Measurements from ENCODE around the gene EFNA2. TPM values are rescaled to one million over a fixed set of nuclear protein-coding genes. Genes with fewer than 3 reads are reported as not detected.

EFNA2 gene
- total RNA-seq, 1 experiment from 2014 or later, result 14.3 TPM

GRCh38 chr19:1262623-1263123, 23.0 kb upstream of the EFNA2 start:
- H3K9me3 ChIP-seq (ENCODE audit: control insufficient read depth, low read depth, low read length), result no peaks in the 10 kb centered on the region
- Mint-ChIP-seq H3K27me3 (ENCODE audit: low read depth) (peaks cover 7% of the 10 kb centered on the region), H3K4me1 (peaks cover 58 to 62% of the 10 kb centered on the region in 2 experiments), H3K36me3 (ENCODE audit: insufficient read depth in 1 of 3, low read depth in 3 of 3) (peaks cover 3 to 26% (median 9%) of the 10 kb centered on the region in 3 experiments), H3K4me3 (peak overlapping the region; percentile 49 to 69; a peak in 4 of 5 replicates), H3K9me3 (no peaks in the 10 kb centered on the region; a peak in 1 of 5 replicates), H3K27ac (peak overlapping the region in 2 of 3 experiments; percentile 74 to 75; a peak in 3 of 7 replicates)
- no peaks in the 10 kb centered on the region for H3K79me2 ChIP-seq (ENCODE audit: insufficient read depth, low read length)
- H4K91ac ChIP-seq (ENCODE audit: insufficient read length, low read depth, low read length), result no peak overlapping the region
- no peak overlapping the region for H3K56ac ChIP-seq (ENCODE audit: insufficient read length, low read depth, low read length)
- peaks cover 4% of the 10 kb centered on the region; the same call in 1 of the 2 replicates for H3K4me1 ChIP-seq (ENCODE audit: insufficient read depth, low read length)
- H3K14ac ChIP-seq (ENCODE audit: insufficient read depth, low read length), result no peak overlapping the region; the same call in 1 of the 2 replicates
- H3K23me2 ChIP-seq (ENCODE audit: insufficient read length, low read depth, low read length, poor library complexity, severe bottlenecking), result peaks cover 27% of the 10 kb centered on the region
- H2BK5ac ChIP-seq (ENCODE audit: insufficient read length, low read length), result no peak overlapping the region
- H4K20me1 ChIP-seq (ENCODE audit: control insufficient read depth, insufficient read depth, insufficient read length), result no peaks in the 10 kb centered on the region
- H4K8ac ChIP-seq (replicated peaks; ENCODE audit: insufficient read length, low read depth, low read length), result no peak overlapping the region
- no peak overlapping the region for H3K23ac ChIP-seq (ENCODE audit: insufficient read length, low read depth, low read length)
- peak overlapping the region; percentile 84 for H3K4me2 ChIP-seq (ENCODE audit: insufficient read depth, insufficient read length, low read length)
- no peak overlapping the region for H2BK12ac ChIP-seq (ENCODE audit: insufficient read length, low read depth, low read length)
- no peak overlapping the region for H2AK5ac ChIP-seq (ENCODE audit: insufficient read length, low read length)
- no peak overlapping the region for H2BK20ac ChIP-seq (ENCODE audit: low read depth, low read length, poor library complexity, severe bottlenecking)
- H2BK120ac ChIP-seq (ENCODE audit: low read depth, low read length, poor library complexity, severe bottlenecking), result no peak overlapping the region
- no CpG with 5 or more reads among the region's 21 CpGs for WGBS (ENCODE audit: extremely low coverage, insufficient read length, low lambda C conversion rate)
- H3T11ph ChIP-seq (ENCODE audit: low read length), result no peak overlapping the region
- no peak for DNase-seq
- no peak overlapping the region for H3K18ac ChIP-seq (ENCODE audit: insufficient read length, low read depth, low read length)
- H3K27me3 ChIP-seq (ENCODE audit: insufficient read depth, low read length), result no peaks in the 10 kb centered on the region
- no peak overlapping the region for H4K5ac ChIP-seq (ENCODE audit: insufficient read length, low read depth, low read length)
- no peak overlapping the region for H2AFZ ChIP-seq (ENCODE audit: low read length)
- H3K27ac ChIP-seq (ENCODE audit: insufficient read length, low read depth, low read length), result no peak overlapping the region
- H3K9ac ChIP-seq (ENCODE audit: extremely low read depth, insufficient read length, low read length), result no peak overlapping the region
- no peaks in the 10 kb centered on the region for H3K79me1 ChIP-seq (ENCODE audit: insufficient read depth, low read depth, low read length, poor library complexity, severe bottlenecking)
- no peak for TF ChIP-seq CTCF (conservative IDR thresholded peaks at IDR 0.05)
- no peak overlapping the region for H2BK15ac ChIP-seq (ENCODE audit: low read depth, low read length)
- H3K4ac ChIP-seq (ENCODE audit: low read depth, low read length), result no peak overlapping the region
